CD14-positive monocyte (primary cell): Measurements from ENCODE around the gene TRAPPC12. TPM values are rescaled to one million over a fixed set of nuclear protein-coding genes. Genes with fewer than 3 reads are reported as not detected.

ENCODE experiments used
- DNase-seq, 3 donors: peaks; one replicate each; pipeline ENCODE4 v3.0.0-alpha.2; 2011 to 2022
- H2AFZ ChIP-seq: 2 replicates; pipeline ENCODE4 v1.6.0; 2012; ENCODE audit warnings: mild to moderate bottlenecking, low read depth, low read length, inconsistent platforms; ENCODE audit not compliant: insufficient read depth, poor library complexity, severe bottlenecking
- H3K27ac ChIP-seq, 2 donors: 1 replicate in 1 of 2; 2 replicates in 1 of 2; pipeline ENCODE4 v1.5.1; 2012 to 2013; ENCODE audit warnings: low read length in 2 of 2, control low read depth in 1 of 2, inconsistent platforms in 1 of 2, low read depth in 1 of 2, mild to moderate bottlenecking in 1 of 2
- H3K27me3 ChIP-seq, 2 donors: one replicate each; pipeline versions ENCODE4 v1.6.0 to v1.6.1; 2011 to 2013; ENCODE audit warnings: low read length in 2 of 2; ENCODE audit not compliant: control insufficient read depth in 2 of 2, insufficient read depth in 2 of 2
- H3K36me3 ChIP-seq, 2 donors: replicated peaks in 1 of 2; 1 replicate in 1 of 2; 2 replicates in 1 of 2; pipeline versions ENCODE4 v1.5.1 to v1.6.1; 2012 to 2013; ENCODE audit warnings: low read length in 2 of 2, control low read depth in 1 of 2, inconsistent platforms in 1 of 2, mild to moderate bottlenecking in 1 of 2; ENCODE audit not compliant: insufficient read depth in 2 of 2, control insufficient read depth in 1 of 2
- H3K4me1 ChIP-seq, 2 donors: 1 replicate in 1 of 2; 2 replicates in 1 of 2; pipeline versions ENCODE4 v1.5.1 to v1.6.1; 2012 to 2013; ENCODE audit warnings: low read length in 2 of 2, control low read depth in 1 of 2, inconsistent platforms in 1 of 2, mild to moderate bottlenecking in 1 of 2, moderate library complexity in 1 of 2; ENCODE audit not compliant: insufficient read depth in 2 of 2, control insufficient read depth in 1 of 2
- H3K4me2 ChIP-seq: replicated peaks from 2 replicates; pipeline ENCODE3; 2012; ENCODE audit warnings: low read length, moderate library complexity, mild to moderate bottlenecking; ENCODE audit not compliant: poor library complexity, severe bottlenecking; ENCODE audit errors: extremely low read depth
- H3K4me3 ChIP-seq, 3 experiments: fragments of 200-600 bp in 1 of 3; sonication (generic) in 1 of 3; replicated peaks in 1 of 3; 1 replicate in 2 of 3; 2 replicates in 1 of 3; pipeline ENCODE4 v1.5.1; 2011 to 2013; ENCODE audit warnings: low read length in 3 of 3, mild to moderate bottlenecking in 3 of 3, control low read depth in 2 of 3, low read depth in 2 of 3, inconsistent platforms in 1 of 3, moderate library complexity in 1 of 3
- H3K79me2 ChIP-seq: 2 replicates; pipeline ENCODE4 v1.6.0; 2012; ENCODE audit warnings: mild to moderate bottlenecking, control low read depth, inconsistent platforms, low read length, moderate library complexity; ENCODE audit not compliant: insufficient read depth
- H3K9ac ChIP-seq: 2 replicates; pipeline ENCODE4 v1.6.0; 2017; ENCODE audit warnings: low read length, mild to moderate bottlenecking; ENCODE audit not compliant: insufficient read depth, poor library complexity, severe bottlenecking
- H3K9me3 ChIP-seq, 2 donors: replicated peaks in 1 of 2; 1 replicate in 1 of 2; 2 replicates in 1 of 2; pipeline versions ENCODE4 v1.5.1 to v1.6.1; 2012 to 2013; ENCODE audit warnings: low read length in 2 of 2, control low read depth in 1 of 2; ENCODE audit not compliant: control insufficient read depth in 1 of 2, insufficient read depth in 1 of 2
- H4K20me1 ChIP-seq: 2 replicates; pipeline ENCODE4 v1.6.0; 2012; ENCODE audit warnings: mild to moderate bottlenecking, low read length, control low read depth, moderate library complexity; ENCODE audit not compliant: insufficient read depth
- H3K27ac Mint-ChIP-seq, 7 donors: one replicate each; pipeline ENCODE4 v1.8.0; 2020; ENCODE audit warnings: mild to moderate bottlenecking in 7 of 7, mixed read lengths in 7 of 7, moderate library complexity in 6 of 7, inconsistent platforms in 2 of 7
- H3K27me3 Mint-ChIP-seq, 3 donors: one replicate each; pipeline ENCODE4 v1.8.0; 2021 to 2022; ENCODE audit warnings: low read depth in 3 of 3, mild to moderate bottlenecking in 3 of 3, mixed read lengths in 3 of 3, moderate library complexity in 3 of 3, inconsistent platforms in 1 of 3
- H3K36me3 Mint-ChIP-seq, 2 donors: one replicate each; pipeline ENCODE4 v1.8.0; 2020; ENCODE audit warnings: mixed read lengths in 2 of 2, inconsistent platforms in 1 of 2, mild to moderate bottlenecking in 1 of 2
- H3K4me1 Mint-ChIP-seq: one replicate; pipeline ENCODE4 v1.8.0; 2020; ENCODE audit warnings: mild to moderate bottlenecking, mixed read lengths
- H3K4me3 Mint-ChIP-seq, 2 donors: one replicate each; pipeline ENCODE4 v1.8.0; 2020; ENCODE audit warnings: mild to moderate bottlenecking in 2 of 2, mixed read lengths in 2 of 2, moderate library complexity in 1 of 2
- H3K9me3 Mint-ChIP-seq, 7 donors: one replicate each; pipeline ENCODE4 v1.8.0; 2020 to 2022; ENCODE audit warnings: mixed read lengths in 7 of 7, mild to moderate bottlenecking in 6 of 7, moderate library complexity in 6 of 7, inconsistent platforms in 2 of 7
- CTCF ChIP-seq: fragments of 200-600 bp; IDR thresholded peaks from one replicate; pipeline ENCODE4 v1.8.0; 2022; ENCODE audit warnings: antibody characterized with exemption, mild to moderate bottlenecking
- WGBS: methylation state at CpG from one replicate; pipeline ENCODE4 v1.1.5; 2013; ENCODE audit warnings: missing lambda C conversion rate; ENCODE audit not compliant: insufficient coverage; 5-methylcytosine and 5-hydroxymethylcytosine counted together
- intact Hi-C, 2 donors: fragments of 100-400 bp; cut with micrococcal nuclease; formaldehyde crosslinking; loops; one replicate each; pipeline versions ENCODE4 v1.15.0 to v1.15.1; 2023
- polyA plus RNA-seq, 3 donors: library from polyadenylated mRNA; depleted of rRNA in 1 of 3; unstranded in 2 of 3; stranded (reverse) in 1 of 3; fragments of 300-500 nt in 2 of 3; fragments of >200 nt in 1 of 3; fragmentation: Illumina TruSeq in 2 of 3; gene quantifications; 1 replicate in 2 of 3; 2 replicates in 1 of 3; pipeline ENCODE4 v1.2.3, GENCODE V29; 2012 to 2021

The TRAPPC12 gene
- polyA plus RNA-seq, 3 donors = 26.6 to 72.1 (median 44.7) TPM

DNA sequence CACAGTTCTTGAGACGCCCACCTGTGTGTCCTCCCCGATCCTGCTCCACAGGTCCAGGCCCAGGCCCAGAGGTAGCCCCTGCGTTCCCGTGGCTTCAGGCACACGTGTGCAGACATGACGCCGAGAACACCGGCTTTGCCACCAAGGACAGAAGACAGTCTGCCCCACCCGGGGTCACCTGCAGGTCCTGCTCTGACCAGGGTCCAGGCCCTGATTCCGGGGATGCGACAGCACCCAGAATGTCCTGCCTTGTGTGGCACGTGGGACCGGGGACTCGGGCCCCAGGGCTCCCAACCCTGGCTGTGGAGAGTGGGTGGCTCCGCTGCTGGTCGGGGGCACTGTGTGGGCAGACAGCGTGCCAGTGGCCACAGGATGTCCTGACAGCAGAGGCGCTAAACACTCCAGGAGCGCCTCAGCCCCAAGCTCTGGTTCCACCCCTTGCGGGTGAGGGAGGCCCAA is 102.9 kb downstream of the TRAPPC12 start:
- no peaks in the 10 kb centered on the region for H3K4me1 ChIP-seq
- peaks cover 0 to 23% of the 10 kb centered on the region in 2 donors for H3K9me3 ChIP-seq
- TF ChIP-seq CTCF = no peak
- no peak overlapping the region for H3K4me3 ChIP-seq
- no peak for DNase-seq
- H3K27me3 ChIP-seq = no peaks in the 10 kb centered on the region
- Mint-ChIP-seq H3K9me3 (peaks cover 6 to 16% (median 11%) of the 10 kb centered on the region in 7 donors), H3K36me3 (peaks cover 39 to 71% of the 10 kb centered on the region in 2 donors), H3K4me1 (peaks cover 8% of the 10 kb centered on the region), H3K27me3 (peaks cover 0 to 4% (median 4%) of the 10 kb centered on the region in 3 donors), H3K4me3 (no peak overlapping the region), H3K27ac (no peak overlapping the region)
- H3K27ac ChIP-seq = no peak overlapping the region
- no peak overlapping the region for H3K4me2 ChIP-seq
- WGBS = 98% methylated on average over 14 of the region's 20 CpGs
- H3K9ac ChIP-seq = no peak overlapping the region
- no peaks in the 10 kb centered on the region for H3K79me2 ChIP-seq
- H4K20me1 ChIP-seq = no peaks in the 10 kb centered on the region
- intact Hi-C loops = no loop called here
- H2AFZ ChIP-seq = no peak overlapping the region
- H3K36me3 ChIP-seq = peaks cover 40 to 53% of the 10 kb centered on the region in 2 donors

- H3K36me3 Mint-ChIP-seq = peaks cover 31 to 61% of the 10 kb centered on the region in 2 donors
- Histone ChIP-seq H3K27me3 (no peaks in the 10 kb centered on the region), H3K4me1 (no peaks in the 10 kb centered on the region), H3K4me2 (no peak overlapping the region), H2AFZ (no peak overlapping the region), H3K36me3 (peaks cover 34 to 43% of the 10 kb centered on the region in 2 donors), H3K4me3 (no peak overlapping the region), H3K79me2 (no peaks in the 10 kb centered on the region), H3K9me3 (peaks cover 0 to 23% of the 10 kb centered on the region in 2 donors), H3K9ac (no peak overlapping the region), H3K27ac (no peak overlapping the region), H4K20me1 (no peaks in the 10 kb centered on the region)
- no peak for TF ChIP-seq CTCF
- peaks cover 6 to 16% (median 11%) of the 10 kb centered on the region in 7 donors for H3K9me3 Mint-ChIP-seq
- intact Hi-C loops = no loop called here
- H3K4me3 Mint-ChIP-seq = no peak overlapping the region
- DNase-seq = peak in 1 of 3 donors; percentile 72
- 91% methylated on average over 21 of the region's 30 CpGs for WGBS
- H3K4me1 Mint-ChIP-seq = peaks cover 8% of the 10 kb centered on the region
- peaks cover 0 to 4% (median 4%) of the 10 kb centered on the region in 3 donors for H3K27me3 Mint-ChIP-seq
- H3K27ac Mint-ChIP-seq = no peak overlapping the region
These were observed 103.9 kb downstream of the TRAPPC12 start for GRCh38 chr2:3483227-3483985.
